ENCODE measurements around the gene SUFU. TPM values are rescaled to one million over a fixed set of nuclear protein-coding genes. Genes with fewer than 3 reads are reported as not detected.

Gene SUFU
- total and polyA plus RNA-seq, 2 of the 4 experiments (the other 2 are of a cell fraction) = 2.2 to 11.0 TPM

DNA sequence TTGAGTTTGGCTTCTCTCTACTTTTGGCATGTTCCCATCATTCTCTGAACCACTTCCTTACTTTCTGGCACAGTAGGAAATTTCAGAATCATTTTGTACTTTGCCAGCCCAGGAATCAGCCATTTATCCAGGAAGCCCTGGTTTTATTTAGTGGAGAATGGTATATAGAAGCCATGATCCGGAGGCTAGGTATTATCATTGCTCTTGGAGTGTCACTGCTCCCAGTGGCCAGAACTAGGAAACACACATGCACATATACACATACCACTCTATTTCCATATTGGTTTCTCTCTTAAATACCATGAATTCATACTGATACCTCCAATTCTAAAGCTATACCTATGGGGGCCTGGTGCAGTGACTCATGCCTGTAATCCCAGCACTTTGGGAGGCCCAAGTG, 36.3 kb downstream of the SUFU start:
- H3K79me1 ChIP-seq (ENCODE audit: low read depth in 1 of 2, low read length in 2 of 2) = peaks cover 14 to 23% of the 10 kb centered on the region in 2 experiments; a peak in 3 of 4 replicates
- TF ChIP-seq NFE2L2 (IDR thresholded peaks at IDR 0.05; ENCODE audit: low read depth, low read length) = no peak
- TF ChIP-seq RCOR1 (IDR thresholded peaks at IDR 0.05; ENCODE audit: insufficient replicate concordance, low read length) = no peak
- TF ChIP-seq, protein P1, sequence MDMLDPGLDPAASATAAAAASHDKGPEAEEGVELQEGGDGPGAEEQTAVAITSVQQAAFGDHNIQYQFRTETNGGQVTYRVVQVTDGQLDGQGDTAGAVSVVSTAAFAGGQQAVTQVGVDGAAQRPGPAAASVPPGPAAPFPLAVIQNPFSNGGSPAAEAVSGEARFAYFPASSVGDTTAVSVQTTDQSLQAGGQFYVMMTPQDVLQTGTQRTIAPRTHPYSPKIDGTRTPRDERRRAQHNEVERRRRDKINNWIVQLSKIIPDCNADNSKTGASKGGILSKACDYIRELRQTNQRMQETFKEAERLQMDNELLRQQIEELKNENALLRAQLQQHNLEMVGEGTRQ (IDR thresholded peaks at IDR 0.05; ENCODE audit: low read depth, low read length) = no peak
- TF ChIP-seq, protein P2, sequence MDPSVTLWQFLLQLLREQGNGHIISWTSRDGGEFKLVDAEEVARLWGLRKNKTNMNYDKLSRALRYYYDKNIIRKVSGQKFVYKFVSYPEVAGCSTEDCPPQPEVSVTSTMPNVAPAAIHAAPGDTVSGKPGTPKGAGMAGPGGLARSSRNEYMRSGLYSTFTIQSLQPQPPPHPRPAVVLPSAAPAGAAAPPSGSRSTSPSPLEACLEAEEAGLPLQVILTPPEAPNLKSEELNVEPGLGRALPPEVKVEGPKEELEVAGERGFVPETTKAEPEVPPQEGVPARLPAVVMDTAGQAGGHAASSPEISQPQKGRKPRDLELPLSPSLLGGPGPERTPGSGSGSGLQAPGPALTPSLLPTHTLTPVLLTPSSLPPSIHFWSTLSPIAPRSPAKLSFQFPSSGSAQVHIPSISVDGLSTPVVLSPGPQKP (IDR thresholded peaks at IDR 0.05; ENCODE audit: borderline replicate concordance, low read depth, low read length) = no peak
- TF ChIP-seq FOS (IDR thresholded peaks at IDR 0.05; ENCODE audit: low read depth, low read length) = no peak
- TF ChIP-seq, protein P3, sequence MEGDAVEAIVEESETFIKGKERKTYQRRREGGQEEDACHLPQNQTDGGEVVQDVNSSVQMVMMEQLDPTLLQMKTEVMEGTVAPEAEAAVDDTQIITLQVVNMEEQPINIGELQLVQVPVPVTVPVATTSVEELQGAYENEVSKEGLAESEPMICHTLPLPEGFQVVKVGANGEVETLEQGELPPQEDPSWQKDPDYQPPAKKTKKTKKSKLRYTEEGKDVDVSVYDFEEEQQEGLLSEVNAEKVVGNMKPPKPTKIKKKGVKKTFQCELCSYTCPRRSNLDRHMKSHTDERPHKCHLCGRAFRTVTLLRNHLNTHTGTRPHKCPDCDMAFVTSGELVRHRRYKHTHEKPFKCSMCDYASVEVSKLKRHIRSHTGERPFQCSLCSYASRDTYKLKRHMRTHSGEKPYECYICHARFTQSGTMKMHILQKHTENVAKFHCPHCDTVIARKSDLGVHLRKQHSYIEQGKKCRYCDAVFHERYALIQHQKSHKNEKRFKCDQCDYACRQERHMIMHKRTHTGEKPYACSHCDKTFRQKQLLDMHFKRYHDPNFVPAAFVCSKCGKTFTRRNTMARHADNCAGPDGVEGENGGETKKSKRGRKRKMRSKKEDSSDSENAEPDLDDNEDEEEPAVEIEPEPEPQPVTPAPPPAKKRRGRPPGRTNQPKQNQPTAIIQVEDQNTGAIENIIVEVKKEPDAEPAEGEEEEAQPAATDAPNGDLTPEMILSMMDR (conservative IDR thresholded peaks at IDR 0.05; ENCODE audit: low read depth, low read length) = peak; percentile 39
- TF ChIP-seq RAD21 (IDR thresholded peaks at IDR 0.05; ENCODE audit: low read length) = peak; percentile 31; the same call in 1 of the 2 replicates
- no peak overlapping the region for H2BK20ac ChIP-seq (ENCODE audit: low read depth, low read length)
- no peaks in the 10 kb centered on the region for H3K27me3 ChIP-seq (ENCODE audit: control insufficient read depth, insufficient read depth, low read length)
- no peak overlapping the region for H3K4me2 ChIP-seq (ENCODE audit: low read depth, low read length)
- peaks cover 2% of the 10 kb centered on the region; the same call in 1 of the 2 replicates for H3K4me1 ChIP-seq (ENCODE audit: control insufficient read depth, insufficient read depth, low read length)
- no peaks in the 10 kb centered on the region for H3K9me3 ChIP-seq (ENCODE audit: control insufficient read depth, insufficient read depth, low read length)
- H2AK9ac ChIP-seq (replicated peaks; ENCODE audit: low read depth, low read length, poor library complexity) = no peak overlapping the region
- H3K23ac ChIP-seq (ENCODE audit: low read depth, low read length) = no peak overlapping the region
- H3K9ac ChIP-seq (ENCODE audit: low read depth, low read length) = no peak overlapping the region
- ChIA-PET POLR2A (ENCODE audit: unreplicated experiment) (no interaction called here), CTCF (interaction anchor here (0.8 kb wide), 1 partner anchor 22 kb away, joined by 4 read pairs; no protein-coding TSS in a partner anchor)
- H3K56ac ChIP-seq (ENCODE audit: extremely low read depth, insufficient read depth, low read length) = no peak overlapping the region
- no peak overlapping the region for H3K18ac ChIP-seq (ENCODE audit: low read depth, low read length)
- intact Hi-C loops (cut with micrococcal nuclease) (loop anchor here (5.0 kb wide), 1 partner anchor 33 kb away; no protein-coding TSS in a partner anchor), dilution Hi-C loops (cut with HindIII; ENCODE audit: low sequenced_read_pairs, unreplicated experiment) (no loop called here), in situ Hi-C loops (cut with MboI; ENCODE audit: low sequenced_read_pairs) (no loop called here)
- H4K91ac ChIP-seq (ENCODE audit: insufficient read depth, low read depth, low read length) = no peak overlapping the region
- no peak overlapping the region for H3K4me3 ChIP-seq (ENCODE audit: insufficient read depth, low read depth, low read length)
- no peak overlapping the region for H3K14ac ChIP-seq (replicated peaks; ENCODE audit: low read depth, low read length)
- no peak overlapping the region for H4K5ac ChIP-seq (ENCODE audit: low read depth, low read length)
- BruUV-seq (replicated peaks) = no TSS peak
- peaks cover 13% of the 10 kb centered on the region; the same call in 1 of the 2 replicates for H4K20me1 ChIP-seq (ENCODE audit: insufficient read depth, low read length)
- H2BK120ac ChIP-seq (ENCODE audit: low read depth, low read length) = no peak overlapping the region
- no peak overlapping the region for H2AFZ ChIP-seq (replicated peaks; ENCODE audit: low read length, poor library complexity)
- H3K36me3 ChIP-seq (ENCODE audit: control insufficient read depth, insufficient read depth, low read length) = peaks cover 2% of the 10 kb centered on the region; the same call in 1 of the 2 replicates
- no peak overlapping the region for H2BK5ac ChIP-seq (ENCODE audit: low read depth, low read length, poor library complexity, severe bottlenecking)
- DNase-seq (peak; percentile 30), ATAC-seq (ENCODE audit: low read depth) (peak; percentile 76)
- no peak overlapping the region for H2BK15ac ChIP-seq (ENCODE audit: low read depth, low read length)
- no peak overlapping the region for H3K27ac ChIP-seq (ENCODE audit: insufficient read depth, low read length)
- no peak overlapping the region for H2AK5ac ChIP-seq (ENCODE audit: low read depth, low read length)
- H3K4ac ChIP-seq (ENCODE audit: low read depth, low read length) = no peak overlapping the region
- no CpG with 5 or more reads among the region's 1 CpG for WGBS, 2 experiments (ENCODE audit: extremely low coverage in 2 of 2, insufficient read length in 1 of 2)
- no peaks in the 10 kb centered on the region; the same call in 1 of the 2 replicates for H3K9me1 ChIP-seq (ENCODE audit: insufficient read depth, low read length)
- no peak overlapping the region for H4K8ac ChIP-seq (ENCODE audit: low read depth in 2 of 2, low read length in 2 of 2)

All from IMR-90 (cell line).